Panc1 (cell line): Measurements from ENCODE around the gene STX18. TPM values are rescaled to one million over a fixed set of nuclear protein-coding genes. Genes with fewer than 3 reads are reported as not detected.

Experiments used
- ATAC-seq: fragments of 200-7000 bp; cut with Tn5 transposase; 2 replicates; pipeline ENCODE4 v1.9.1; 2020; ENCODE audit warnings: mild to moderate bottlenecking, moderate library complexity
- BruUV-seq: library from RNA; stranded (reverse); fragments of 400-500 nt; replicated peaks from 2 replicates; lab custom pipeline; 2021; lab: Mats Ljungman, UMichigan
- CTCF ChIA-PET: fragments of 300-600 bp; sonication (Branson Sonifier 250); formaldehyde crosslinking; loops from one replicate; lab custom pipeline; 2022; ENCODE audit warnings: antibody characterized with exemption; lab: Charles Lee
- POLR2A ChIA-PET: fragments of 300-600 bp; sonication (Branson Sonifier 250); formaldehyde crosslinking; loops from one replicate; lab custom pipeline; 2022; ENCODE audit warnings: antibody characterized with exemption; lab: Charles Lee
- DNase-seq: peaks from one replicate; pipeline ENCODE4 v3.0.0-alpha.2; 2010; ENCODE audit warnings: low read depth, low spot score
- H3K27ac ChIP-seq: 2 replicates; pipeline ENCODE4 v1.5.1; 2011; ENCODE audit warnings: mild to moderate bottlenecking, low read length, inconsistent platforms
- H3K27me3 ChIP-seq: fragments of 200-500 bp; sonication (Bioruptor generic); 2 replicates; pipeline ENCODE4 v1.6.0; 2014; ENCODE audit warnings: low read length, inconsistent platforms; ENCODE audit not compliant: control insufficient read depth, insufficient read depth
- H3K36me3 ChIP-seq: fragments of 200-500 bp; sonication (Bioruptor generic); 2 replicates; pipeline ENCODE4 v1.5.1; 2014; ENCODE audit warnings: inconsistent platforms, mild to moderate bottlenecking, low read length, moderate library complexity; ENCODE audit not compliant: control insufficient read depth, insufficient read depth
- H3K4me1 ChIP-seq: 2 replicates; pipeline ENCODE4 v1.5.1; 2011; ENCODE audit warnings: inconsistent platforms, mild to moderate bottlenecking, low read length, moderate library complexity; ENCODE audit not compliant: control insufficient read depth, insufficient read depth
- H3K4me3 ChIP-seq, 2 experiments: 2 replicates each; pipeline ENCODE4 v1.5.1; 2011 to 2012; ENCODE audit warnings: low read depth in 2 of 2, low read length in 2 of 2, mild to moderate bottlenecking in 2 of 2, inconsistent platforms in 1 of 2, moderate library complexity in 1 of 2
- H3K9me3 ChIP-seq: fragments of 200-500 bp; sonication (Bioruptor generic); 2 replicates; pipeline ENCODE4 v1.5.1; 2014; ENCODE audit warnings: low read depth, mild to moderate bottlenecking, inconsistent platforms, low read length, moderate library complexity; ENCODE audit not compliant: control insufficient read depth, insufficient read depth
- POLR2AphosphoS5 ChIP-seq: IDR thresholded peaks from 2 replicates; pipeline ENCODE4 v1.6.1; 2012; ENCODE audit warnings: mild to moderate bottlenecking, low read depth, low read length, moderate library complexity
- SIN3A ChIP-seq: IDR thresholded peaks from 2 replicates; pipeline ENCODE4 v1.6.1; 2012; ENCODE audit warnings: low read depth, mild to moderate bottlenecking, low read length, moderate library complexity, borderline replicate concordance; ENCODE audit not compliant: insufficient read depth
- TCF7L2 ChIP-seq: IDR thresholded peaks from 2 replicates; pipeline ENCODE4 v1.6.1; 2011; ENCODE audit warnings: mild to moderate bottlenecking, low read depth, low read length, inconsistent platforms
- in situ Hi-C: cut with HindIII; loops from 2 replicates; pipeline ENCODE4 v1.10.0; 2016; ENCODE audit warnings: low sequenced_read_pairs, low pct_unique_long_range_greater_than_20kb
- intact Hi-C: fragments of 100-400 bp; cut with micrococcal nuclease; formaldehyde crosslinking; loops from one replicate; pipeline ENCODE4 v1.10.0; 2022; ENCODE audit not compliant: unreplicated experiment
- total RNA-seq: library from RNA; stranded (reverse); gene quantifications from one replicate; pipeline ENCODE4 v1.2.1, GENCODE V29; 2021; ENCODE audit not compliant: unreplicated experiment
- TF ChIP-seq, protein P1 (sequence below), 2 experiments: IDR thresholded peaks; 2 replicates each; pipeline ENCODE4 v1.6.1; 2011 to 2012; ENCODE audit warnings: low read depth in 2 of 2, control low read depth in 1 of 2, low read length in 1 of 2, mild to moderate bottlenecking in 1 of 2, moderate library complexity in 1 of 2; ENCODE audit not compliant: insufficient read depth in 1 of 2
- TF ChIP-seq, protein P2 (sequence below): fragments of 450-650 bp; IDR thresholded peaks from 2 replicates; pipeline ENCODE4 v1.5.1; 2017; ENCODE audit warnings: mild to moderate bottlenecking

STX18 gene
- total RNA-seq, 1 experiment from 2014 or later, result 15.0 TPM

DNA sequence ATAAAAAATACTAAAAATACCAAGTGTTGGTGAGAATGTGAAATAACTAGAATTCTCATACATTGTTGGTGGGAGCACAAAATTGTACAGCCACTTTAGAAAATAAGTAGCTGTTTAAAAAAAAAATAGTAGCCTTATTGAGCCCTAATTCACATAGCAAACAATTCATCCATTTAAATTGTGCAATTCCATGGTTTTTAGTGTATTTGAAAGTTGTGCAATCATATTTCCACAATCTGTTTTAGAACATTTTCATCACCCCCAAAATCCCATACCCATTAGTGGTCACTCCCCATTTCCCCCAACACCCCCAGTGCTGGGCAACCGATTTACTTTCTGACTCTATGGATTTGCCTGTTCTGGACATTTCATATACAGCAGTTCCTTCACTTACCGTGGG lies 37.1 kb downstream of the STX18 start:
- in situ Hi-C loops (no loop called here), intact Hi-C loops (no loop called here)
- Histone ChIP-seq H3K27ac (no peak overlapping the region), H3K4me1 (peaks cover 2% of the 10 kb centered on the region; the same call in 1 of the 2 replicates), H3K4me3 (no peak overlapping the region), H3K36me3 (no peaks in the 10 kb centered on the region), H3K27me3 (no peaks in the 10 kb centered on the region), H3K9me3 (no peaks in the 10 kb centered on the region)
- no peak for TF ChIP-seq SIN3A
- TF ChIP-seq POLR2AphosphoS5, result no peak
- TF ChIP-seq TCF7L2, result no peak
- TF ChIP-seq, protein P1, sequence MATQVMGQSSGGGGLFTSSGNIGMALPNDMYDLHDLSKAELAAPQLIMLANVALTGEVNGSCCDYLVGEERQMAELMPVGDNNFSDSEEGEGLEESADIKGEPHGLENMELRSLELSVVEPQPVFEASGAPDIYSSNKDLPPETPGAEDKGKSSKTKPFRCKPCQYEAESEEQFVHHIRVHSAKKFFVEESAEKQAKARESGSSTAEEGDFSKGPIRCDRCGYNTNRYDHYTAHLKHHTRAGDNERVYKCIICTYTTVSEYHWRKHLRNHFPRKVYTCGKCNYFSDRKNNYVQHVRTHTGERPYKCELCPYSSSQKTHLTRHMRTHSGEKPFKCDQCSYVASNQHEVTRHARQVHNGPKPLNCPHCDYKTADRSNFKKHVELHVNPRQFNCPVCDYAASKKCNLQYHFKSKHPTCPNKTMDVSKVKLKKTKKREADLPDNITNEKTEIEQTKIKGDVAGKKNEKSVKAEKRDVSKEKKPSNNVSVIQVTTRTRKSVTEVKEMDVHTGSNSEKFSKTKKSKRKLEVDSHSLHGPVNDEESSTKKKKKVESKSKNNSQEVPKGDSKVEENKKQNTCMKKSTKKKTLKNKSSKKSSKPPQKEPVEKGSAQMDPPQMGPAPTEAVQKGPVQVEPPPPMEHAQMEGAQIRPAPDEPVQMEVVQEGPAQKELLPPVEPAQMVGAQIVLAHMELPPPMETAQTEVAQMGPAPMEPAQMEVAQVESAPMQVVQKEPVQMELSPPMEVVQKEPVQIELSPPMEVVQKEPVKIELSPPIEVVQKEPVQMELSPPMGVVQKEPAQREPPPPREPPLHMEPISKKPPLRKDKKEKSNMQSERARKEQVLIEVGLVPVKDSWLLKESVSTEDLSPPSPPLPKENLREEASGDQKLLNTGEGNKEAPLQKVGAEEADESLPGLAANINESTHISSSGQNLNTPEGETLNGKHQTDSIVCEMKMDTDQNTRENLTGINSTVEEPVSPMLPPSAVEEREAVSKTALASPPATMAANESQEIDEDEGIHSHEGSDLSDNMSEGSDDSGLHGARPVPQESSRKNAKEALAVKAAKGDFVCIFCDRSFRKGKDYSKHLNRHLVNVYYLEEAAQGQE (IDR thresholded peaks at IDR 0.05; ENCODE audit: insufficient read depth in 1 of 2, low read depth in 2 of 2, low read length in 1 of 2), result no peak
- TF ChIP-seq, protein P2, sequence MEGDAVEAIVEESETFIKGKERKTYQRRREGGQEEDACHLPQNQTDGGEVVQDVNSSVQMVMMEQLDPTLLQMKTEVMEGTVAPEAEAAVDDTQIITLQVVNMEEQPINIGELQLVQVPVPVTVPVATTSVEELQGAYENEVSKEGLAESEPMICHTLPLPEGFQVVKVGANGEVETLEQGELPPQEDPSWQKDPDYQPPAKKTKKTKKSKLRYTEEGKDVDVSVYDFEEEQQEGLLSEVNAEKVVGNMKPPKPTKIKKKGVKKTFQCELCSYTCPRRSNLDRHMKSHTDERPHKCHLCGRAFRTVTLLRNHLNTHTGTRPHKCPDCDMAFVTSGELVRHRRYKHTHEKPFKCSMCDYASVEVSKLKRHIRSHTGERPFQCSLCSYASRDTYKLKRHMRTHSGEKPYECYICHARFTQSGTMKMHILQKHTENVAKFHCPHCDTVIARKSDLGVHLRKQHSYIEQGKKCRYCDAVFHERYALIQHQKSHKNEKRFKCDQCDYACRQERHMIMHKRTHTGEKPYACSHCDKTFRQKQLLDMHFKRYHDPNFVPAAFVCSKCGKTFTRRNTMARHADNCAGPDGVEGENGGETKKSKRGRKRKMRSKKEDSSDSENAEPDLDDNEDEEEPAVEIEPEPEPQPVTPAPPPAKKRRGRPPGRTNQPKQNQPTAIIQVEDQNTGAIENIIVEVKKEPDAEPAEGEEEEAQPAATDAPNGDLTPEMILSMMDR, result no peak
- CTCF ChIA-PET, result no interaction called here
- BruUV-seq, result no TSS peak
- DNase-seq (no peak), ATAC-seq (no peak)
- POLR2A ChIA-PET, result no interaction called here

DNA sequence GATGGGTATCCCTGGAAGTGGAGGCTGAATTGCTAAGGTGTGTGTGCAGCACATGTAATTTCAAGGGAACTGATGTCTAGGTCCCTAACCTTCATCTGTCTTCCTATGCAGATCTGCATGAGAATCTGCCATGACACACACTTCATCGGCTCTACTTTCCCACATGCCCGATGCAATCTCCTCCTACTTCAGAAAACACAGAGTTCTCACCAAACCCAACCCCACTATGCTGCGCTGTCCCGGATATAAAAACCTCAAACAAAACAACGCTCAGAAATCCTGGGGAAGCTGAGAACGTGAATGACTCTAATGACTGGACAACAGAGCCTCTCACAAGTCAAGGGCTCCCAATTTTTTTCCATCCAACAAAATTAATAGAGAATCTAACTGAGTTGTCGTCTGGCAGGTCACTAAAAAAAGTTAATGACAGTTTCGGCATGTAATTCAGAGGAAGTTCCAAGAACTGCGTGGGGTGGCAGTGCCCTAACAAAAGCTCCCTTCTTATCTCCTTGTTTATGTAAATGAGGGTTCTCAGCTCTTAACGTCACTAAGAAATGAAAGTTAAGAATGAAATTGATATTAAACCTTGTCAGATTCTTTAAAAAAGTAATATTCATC lies 39.0 kb downstream of the STX18 start:
- H3K9me3 ChIP-seq, result no peaks in the 10 kb centered on the region
- peaks cover 2% of the 10 kb centered on the region; the same call in 1 of the 2 replicates for H3K4me1 ChIP-seq
- no peaks in the 10 kb centered on the region for H3K27me3 ChIP-seq
- POLR2A ChIA-PET, result no interaction called here
- H3K4me3 ChIP-seq, result no peak overlapping the region
- TF ChIP-seq POLR2AphosphoS5, result no peak
- TF ChIP-seq, protein P1 (IDR thresholded peaks at IDR 0.05; ENCODE audit: insufficient read depth in 1 of 2, low read depth in 2 of 2, low read length in 1 of 2), result no peak
- CTCF ChIA-PET, result no interaction called here
- in situ Hi-C loops, result no loop called here
- no TSS peak for BruUV-seq
- intact Hi-C loops, result no loop called here
- DNase-seq (no peak), ATAC-seq (no peak)
- H3K36me3 ChIP-seq, result no peaks in the 10 kb centered on the region
- H3K27ac ChIP-seq, result no peak overlapping the region
